ENCODE data around the gene ATOH1. TPM values are rescaled to one million over a fixed set of nuclear protein-coding genes. Genes with fewer than 3 reads are reported as not detected.

ATOH1 gene
- polyA plus RNA-seq, 1 donor from 2014 or later, result not detected

- H3K4me1 Mint-ChIP-seq, result no peaks in the 10 kb centered on the region
- peaks cover 0 to 5% (median 2%) of the 10 kb centered on the region in 3 donors for H3K9me3 Mint-ChIP-seq
- H3K4me3 Mint-ChIP-seq, result no peak overlapping the region
- no peaks in the 10 kb centered on the region for H3K36me3 Mint-ChIP-seq
- no peak overlapping the region for H3K27ac Mint-ChIP-seq
- no peaks in the 10 kb centered on the region for H3K27me3 Mint-ChIP-seq
Measured at GRCh38 chr4:93867416-93868001, 39.0 kb downstream of the ATOH1 start.

GRCh38 chr4:93870876-93871458, 42.4 kb downstream of the ATOH1 start:
- H3K9me3 Mint-ChIP-seq, result no peaks in the 10 kb centered on the region

GRCh38 chr4:93876754-93877153, 48.2 kb downstream of the ATOH1 start:
- Mint-ChIP-seq H3K27me3 (peaks cover 2% of the 10 kb centered on the region), H3K4me1 (no peaks in the 10 kb centered on the region), H3K9me3 (peaks cover 0 to 4% (median 2%) of the 10 kb centered on the region in 3 donors), H3K27ac (no peak overlapping the region), H3K4me3 (no peak overlapping the region), H3K36me3 (no peaks in the 10 kb centered on the region)

More at GRCh38 chr4:93870876-93871458, 42.4 kb downstream of the ATOH1 start:
- Mint-ChIP-seq H3K27ac (no peak overlapping the region), H3K36me3 (no peaks in the 10 kb centered on the region), H3K4me1 (no peaks in the 10 kb centered on the region), H3K27me3 (no peaks in the 10 kb centered on the region), H3K4me3 (no peak overlapping the region)

- peaks cover 0 to 4% (median 2%) of the 10 kb centered on the region in 3 donors for H3K9me3 Mint-ChIP-seq
- H3K27ac Mint-ChIP-seq, result no peak overlapping the region
- H3K4me1 Mint-ChIP-seq, result no peaks in the 10 kb centered on the region
- H3K27me3 Mint-ChIP-seq, result peaks cover 2% of the 10 kb centered on the region
- no peak overlapping the region for H3K4me3 Mint-ChIP-seq
- H3K36me3 Mint-ChIP-seq, result no peaks in the 10 kb centered on the region
Measured at GRCh38 chr4:93878566-93878965, 50.0 kb downstream of the ATOH1 start.

GRCh38 chr4:93879919-93880318, 51.4 kb downstream of the ATOH1 start:
- no peak overlapping the region for H3K27ac Mint-ChIP-seq
- H3K4me3 Mint-ChIP-seq, result no peak overlapping the region
- peaks cover 2% of the 10 kb centered on the region for H3K27me3 Mint-ChIP-seq
- H3K4me1 Mint-ChIP-seq, result no peaks in the 10 kb centered on the region
- peaks cover 0 to 4% (median 2%) of the 10 kb centered on the region in 3 donors for H3K9me3 Mint-ChIP-seq
- no peaks in the 10 kb centered on the region for H3K36me3 Mint-ChIP-seq
